ENCODE measurements around the gene KRT3.
"Not testable (repeated sequence)": the region's sequence is repeated elsewhere in the genome, so short reads cannot be mapped to it uniquely, and the experiment has no call there.

Gene KRT3

GRCh38 chr12:52756281-52756960 lies 39.5 kb downstream of the KRT3 start:
- no peak for DNase-seq

DNA sequence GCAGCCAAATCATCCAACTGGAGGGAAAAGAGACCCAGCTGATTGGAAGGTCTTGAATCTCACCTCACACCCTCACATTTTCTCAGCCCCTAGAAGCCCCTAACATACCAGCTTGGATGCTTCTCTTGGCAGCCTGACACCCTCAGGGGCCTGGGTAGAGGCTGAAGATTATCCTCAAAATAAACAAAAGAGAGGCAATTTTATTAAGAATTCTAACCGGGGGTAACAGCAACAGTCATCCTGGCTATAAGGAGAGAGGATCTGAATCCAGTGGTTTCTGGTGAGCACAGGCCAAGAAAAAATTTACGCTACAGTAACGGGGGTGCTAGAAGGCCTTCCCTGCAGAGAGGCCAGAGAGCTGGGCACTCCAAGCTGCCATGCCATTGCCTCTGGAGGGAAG lies 40.4 kb downstream of the KRT3 start:
- DNase-seq = no peak

DNA sequence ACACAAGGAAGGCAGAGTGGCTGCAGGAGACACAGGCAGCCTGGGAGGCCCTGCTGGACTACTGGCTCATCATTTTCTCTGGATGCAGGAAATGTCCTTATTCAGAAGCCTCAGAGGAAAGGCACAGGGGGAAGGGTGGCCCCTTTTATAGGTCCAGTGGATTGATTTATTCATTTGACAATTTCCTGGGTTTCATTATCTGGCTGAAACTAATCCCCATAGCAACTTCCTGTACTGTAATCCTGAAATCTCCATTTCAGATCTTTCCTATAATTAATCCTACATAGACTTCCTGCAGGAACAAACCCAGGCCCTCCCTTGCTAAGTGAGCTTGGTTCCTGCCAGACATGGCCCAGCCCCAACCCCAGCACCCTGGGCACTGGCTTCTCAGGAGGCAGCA lies 41.8 kb downstream of the KRT3 start:
- DNase-seq = no peak

DNA sequence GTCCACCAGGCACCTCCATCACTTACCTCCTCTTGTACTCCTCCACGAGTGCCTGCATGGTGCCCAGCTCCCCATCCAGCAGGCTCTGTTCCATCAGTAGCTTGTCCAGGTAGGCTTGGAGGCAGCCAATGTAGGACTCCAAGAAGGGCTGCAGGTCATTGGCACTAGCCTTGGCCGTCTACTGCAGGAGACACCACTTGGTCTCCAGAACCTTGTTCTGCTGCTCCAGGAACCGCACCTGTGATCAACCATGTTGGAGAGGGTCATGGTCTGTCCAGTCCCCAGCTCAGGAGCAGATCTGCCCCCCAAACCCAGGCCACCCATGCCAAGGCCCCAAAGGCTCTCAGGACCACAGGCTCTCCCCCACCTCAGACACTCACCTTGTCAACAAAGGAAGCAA lies 42.6 kb downstream of the KRT3 start:
- no peak for DNase-seq

- no peak for DNase-seq
Measured at GRCh38 chr12:52752516-52752915, 43.4 kb downstream of the KRT3 start.

DNA sequence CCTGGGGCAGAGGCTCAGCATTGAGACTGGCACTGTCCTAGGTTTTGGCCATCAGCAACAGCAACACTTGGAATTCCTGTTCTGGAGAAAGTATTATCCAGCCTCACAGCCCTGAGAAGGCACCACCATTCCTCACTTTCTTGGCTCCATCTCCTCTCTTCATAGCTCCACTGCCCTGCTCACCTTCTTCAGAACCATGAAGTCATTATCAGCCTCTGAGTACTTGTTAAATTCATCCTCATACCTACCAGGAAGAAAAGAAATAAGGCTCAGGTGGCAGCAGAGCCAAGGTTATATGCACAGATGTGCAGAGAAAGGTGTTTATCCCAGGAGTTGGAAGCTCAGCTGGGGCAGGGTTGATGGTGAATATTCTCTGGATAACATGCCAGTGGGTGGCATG lies 44.1 kb downstream of the KRT3 start:
- no peak for DNase-seq

GRCh38 chr12:52750532-52750931 lies 45.4 kb downstream of the KRT3 start:
- DNase-seq = not testable (repeated sequence)

DNA sequence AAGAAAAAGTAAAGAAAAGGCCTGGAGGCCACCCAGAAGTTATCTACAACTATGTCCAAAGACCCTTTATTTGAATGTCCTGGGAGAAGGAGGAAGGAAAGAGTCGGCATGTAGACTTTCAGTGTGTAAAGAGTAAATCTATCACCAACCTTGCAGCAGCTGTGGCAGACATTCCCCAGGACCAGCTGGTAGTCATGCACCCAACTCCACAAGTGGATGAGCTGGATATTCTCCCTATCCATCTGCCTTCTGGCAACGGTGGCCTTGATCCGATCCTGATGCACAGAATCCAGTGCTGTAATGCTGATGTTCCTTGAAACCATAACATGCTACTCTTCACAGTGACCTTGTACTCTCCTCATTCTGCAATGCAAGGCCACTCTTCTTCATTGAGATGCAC lies 46.1 kb downstream of the KRT3 start:
- peak; percentile 5 for DNase-seq

- no peak for DNase-seq
Measured at GRCh38 chr12:52748578-52748977, 47.3 kb downstream of the KRT3 start.

GRCh38 chr12:52745554-52745953 lies 50.4 kb downstream of the KRT3 start:
- no peak for DNase-seq

DNA sequence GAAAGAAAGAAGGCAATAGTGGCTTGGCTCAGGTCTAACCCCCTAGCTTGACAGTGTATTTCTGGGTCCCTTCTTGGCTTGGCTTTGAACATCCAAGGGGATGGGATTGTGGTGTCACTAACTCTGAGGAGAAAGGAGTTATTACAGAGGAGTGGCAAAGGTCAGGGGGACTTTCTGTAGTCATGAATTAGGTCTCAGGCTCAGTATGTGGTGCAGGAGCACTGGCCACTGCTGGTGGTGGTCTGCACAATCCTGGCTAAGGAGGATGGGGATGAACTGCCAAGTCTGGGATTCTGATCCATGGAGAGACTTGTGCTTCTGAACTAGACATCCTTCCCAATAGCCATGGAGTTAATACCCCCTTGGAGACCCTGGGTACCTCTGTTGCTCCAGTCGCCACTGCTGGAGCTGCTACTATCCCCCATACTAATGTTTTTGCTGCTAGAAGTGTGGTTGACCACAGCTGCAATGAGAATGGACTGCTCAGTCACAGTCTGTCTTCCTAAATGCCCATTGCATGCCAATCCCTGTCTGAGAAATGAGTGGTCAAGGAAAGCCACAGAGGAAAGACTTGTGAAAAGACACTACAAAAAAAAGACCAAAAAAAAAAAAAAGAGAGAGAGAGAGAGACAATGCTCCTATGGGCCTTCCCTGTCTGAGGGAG lies 51.3 kb downstream of the KRT3 start:
- no peak for DNase-seq

- no peak for DNase-seq
Measured at GRCh38 chr12:52742822-52743457, 53.0 kb downstream of the KRT3 start.

GRCh38 chr12:52742196-52742580 lies 53.7 kb downstream of the KRT3 start:
- no peak for DNase-seq

DNA sequence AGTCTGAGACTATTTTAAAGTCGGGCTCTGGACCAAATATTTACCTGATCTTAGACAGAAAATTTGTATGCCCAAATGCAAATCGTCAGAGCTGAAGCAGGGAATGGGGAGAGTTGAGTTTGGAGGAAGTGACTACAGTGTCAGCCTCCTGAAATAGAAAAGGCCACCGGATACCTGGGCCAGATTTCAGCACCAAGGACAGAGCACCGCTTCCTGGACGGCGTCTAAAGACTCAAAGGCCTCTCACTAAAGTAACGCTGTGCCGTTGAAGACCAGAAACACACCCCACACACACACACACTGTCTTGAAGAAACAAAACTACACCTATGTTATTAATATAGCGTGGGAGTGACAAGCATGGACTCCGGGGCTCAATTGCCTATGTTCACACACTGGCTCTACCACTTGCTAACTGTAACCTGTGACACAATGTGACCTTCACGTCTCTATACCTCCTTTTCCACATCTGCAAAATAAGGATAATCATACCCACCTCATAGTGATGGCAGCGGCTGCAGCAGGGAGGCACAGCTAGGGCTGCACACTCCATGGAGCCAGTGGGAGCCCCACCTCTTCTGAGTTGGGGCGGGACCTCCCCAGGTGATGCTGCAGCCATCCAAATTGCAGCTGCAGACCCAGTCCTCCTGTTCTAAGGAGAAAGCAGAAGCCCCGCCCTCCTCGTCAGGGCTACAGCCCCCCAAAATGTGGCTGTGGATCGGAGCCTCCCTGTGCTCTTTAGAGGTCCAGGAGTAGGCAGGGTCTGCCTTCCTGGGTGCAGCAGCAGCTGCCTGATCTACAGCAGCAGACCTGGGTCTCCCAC lies 54.3 kb downstream of the KRT3 start:
- DNase-seq = no peak

DNA sequence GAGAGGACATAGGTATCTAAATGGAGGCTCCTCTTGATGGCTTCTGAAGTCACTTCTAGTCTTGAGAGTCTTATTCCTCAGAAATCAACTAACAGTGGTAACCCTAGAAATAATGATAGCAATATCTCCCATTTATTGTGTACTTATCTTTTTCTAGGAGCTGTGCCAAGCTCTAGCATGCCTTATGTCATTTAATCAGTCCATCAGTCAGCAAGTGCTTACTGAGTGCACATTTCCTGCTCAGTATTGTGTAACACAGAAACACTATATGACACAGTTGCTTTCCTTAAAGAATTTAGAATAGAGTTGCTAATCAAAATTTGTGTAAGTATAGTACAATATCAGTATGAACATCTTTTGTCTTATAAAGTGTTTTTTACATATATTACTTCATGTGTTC lies 55.3 kb downstream of the KRT3 start:
- peak; percentile 56 for DNase-seq

GRCh38 chr12:52739963-52740362 lies 56.0 kb downstream of the KRT3 start:
- no peak for DNase-seq
